H9 (cell line): ENCODE data around the gene LYST. TPM values are rescaled to one million over a fixed set of nuclear protein-coding genes. Genes with fewer than 3 reads are reported as not detected.

Experiments
- DNase-seq: peaks from one replicate; pipeline ENCODE4 v3.0.0-alpha.2; 2017
- H2AFZ ChIP-seq: one replicate; pipeline ENCODE4 v1.6.1; 2013; ENCODE audit warnings: mild to moderate bottlenecking, low read length, control low read depth, moderate library complexity
- H2AK5ac ChIP-seq: 2 replicates; pipeline ENCODE4 v1.6.1; 2013; ENCODE audit warnings: low read length, control low read depth, mixed read lengths; ENCODE audit not compliant: insufficient read length
- H2BK120ac ChIP-seq: one replicate; pipeline ENCODE4 v1.6.1; 2013; ENCODE audit warnings: low read depth, mild to moderate bottlenecking, low read length, control low read depth, inconsistent platforms; ENCODE audit not compliant: poor library complexity, severe bottlenecking
- H2BK12ac ChIP-seq: 2 replicates; pipeline ENCODE4 v1.6.1; 2013; ENCODE audit warnings: low read length, control low read depth, mixed read lengths, low read depth; ENCODE audit not compliant: insufficient read length
- H2BK15ac ChIP-seq: 2 replicates; pipeline ENCODE4 v1.6.1; 2013; ENCODE audit warnings: low read depth, low read length, control low read depth
- H2BK20ac ChIP-seq: one replicate; pipeline ENCODE4 v1.6.1; 2013; ENCODE audit warnings: low read depth, mild to moderate bottlenecking, low read length, control low read depth, inconsistent platforms; ENCODE audit not compliant: poor library complexity, severe bottlenecking
- H2BK5ac ChIP-seq: 2 replicates; pipeline ENCODE4 v1.6.1; 2013; ENCODE audit warnings: low read length, control low read depth, mixed read lengths; ENCODE audit not compliant: insufficient read length
- H3K14ac ChIP-seq: 2 replicates; pipeline ENCODE4 v1.6.1; 2013; ENCODE audit warnings: low read length, control low read depth; ENCODE audit not compliant: insufficient read depth
- H3K18ac ChIP-seq: 2 replicates; pipeline ENCODE4 v1.6.1; 2013; ENCODE audit warnings: low read depth, mild to moderate bottlenecking, mixed read lengths, low read length, control low read depth; ENCODE audit not compliant: insufficient read length
- H3K23ac ChIP-seq: 2 replicates; pipeline ENCODE4 v1.6.1; 2013; ENCODE audit warnings: low read length, control low read depth, mixed read lengths, low read depth; ENCODE audit not compliant: insufficient read length
- H3K23me2 ChIP-seq: 2 replicates; pipeline ENCODE4 v1.6.1; 2013; ENCODE audit warnings: low read depth, mild to moderate bottlenecking, mixed read lengths, low read length, control low read depth; ENCODE audit not compliant: insufficient read length, poor library complexity, severe bottlenecking
- H3K27ac ChIP-seq: 2 replicates; pipeline ENCODE4 v1.5.1; 2013; ENCODE audit warnings: low read length, control low read depth, mixed read lengths, low read depth; ENCODE audit not compliant: insufficient read length
- H3K27me3 ChIP-seq: 2 replicates; pipeline ENCODE4 v1.6.1; 2013; ENCODE audit warnings: low read length, control low read depth, inconsistent platforms; ENCODE audit not compliant: insufficient read depth
- H3K4ac ChIP-seq: 2 replicates; pipeline ENCODE4 v1.6.1; 2013; ENCODE audit warnings: low read depth, mild to moderate bottlenecking, control low read depth, inconsistent platforms, low read length, moderate library complexity
- H3K4me1 ChIP-seq: 2 replicates; pipeline ENCODE4 v1.6.1; 2013; ENCODE audit warnings: low read length, control low read depth, inconsistent platforms; ENCODE audit not compliant: insufficient read depth
- H3K4me2 ChIP-seq: 2 replicates; pipeline ENCODE4 v1.6.1; 2013; ENCODE audit warnings: low read length, control low read depth, mixed read lengths; ENCODE audit not compliant: insufficient read length, insufficient read depth
- H3K56ac ChIP-seq: 2 replicates; pipeline ENCODE4 v1.6.1; 2013; ENCODE audit warnings: low read depth, mild to moderate bottlenecking, mixed read lengths, low read length, control low read depth; ENCODE audit not compliant: insufficient read length
- H3K79me1 ChIP-seq: 2 replicates; pipeline ENCODE4 v1.6.1; 2013; ENCODE audit warnings: low read depth, mild to moderate bottlenecking, moderate library complexity, low read length, control low read depth, inconsistent platforms; ENCODE audit not compliant: insufficient read depth, poor library complexity, severe bottlenecking
- H3K79me2 ChIP-seq: 2 replicates; pipeline ENCODE4 v1.6.1; 2013; ENCODE audit warnings: low read length, control low read depth, inconsistent platforms; ENCODE audit not compliant: insufficient read depth
- H3K9ac ChIP-seq: 2 replicates; pipeline ENCODE4 v1.6.1; 2013; ENCODE audit warnings: low read length, control low read depth, mixed read lengths; ENCODE audit not compliant: insufficient read length; ENCODE audit errors: extremely low read depth
- H3K9me3 ChIP-seq: one replicate; pipeline ENCODE4 v1.6.1; 2013; ENCODE audit warnings: low read depth, low read length, inconsistent platforms; ENCODE audit not compliant: control insufficient read depth
- H3T11ph ChIP-seq: one replicate; pipeline ENCODE4 v1.6.1; 2013; ENCODE audit warnings: mild to moderate bottlenecking, low read length, control low read depth, inconsistent platforms
- H4K20me1 ChIP-seq: one replicate; pipeline ENCODE4 v1.6.1; 2013; ENCODE audit not compliant: control insufficient read depth, insufficient read length, insufficient read depth
- H4K5ac ChIP-seq: 2 replicates; pipeline ENCODE4 v1.6.1; 2013; ENCODE audit warnings: low read depth, mild to moderate bottlenecking, mixed read lengths, low read length, control low read depth; ENCODE audit not compliant: insufficient read length
- H4K8ac ChIP-seq: replicated peaks from 2 replicates; pipeline ENCODE4 v1.6.1; 2013; ENCODE audit warnings: low read length, control low read depth, mixed read lengths, low read depth; ENCODE audit not compliant: insufficient read length
- H4K91ac ChIP-seq: 2 replicates; pipeline ENCODE4 v1.6.1; 2013; ENCODE audit warnings: low read depth, mild to moderate bottlenecking, moderate library complexity, mixed read lengths, low read length, control low read depth; ENCODE audit not compliant: insufficient read length
- H3K27ac Mint-ChIP-seq, 3 experiments: 2 replicates in 2 of 3; 3 replicates in 1 of 3; pipeline ENCODE4 v1.8.0; 2020 to 2021; ENCODE audit warnings: mixed read lengths in 3 of 3, mild to moderate bottlenecking in 1 of 3, moderate library complexity in 1 of 3
- H3K27me3 Mint-ChIP-seq: 2 replicates; pipeline ENCODE4 v1.8.0; 2021; ENCODE audit warnings: low read depth, mild to moderate bottlenecking, moderate library complexity, mixed read lengths
- H3K36me3 Mint-ChIP-seq, 3 experiments: 2 replicates in 2 of 3; 3 replicates in 1 of 3; pipeline ENCODE4 v1.8.0; 2020 to 2021; ENCODE audit warnings: low read depth in 3 of 3, mixed read lengths in 3 of 3; ENCODE audit not compliant: insufficient read depth in 1 of 3
- H3K4me1 Mint-ChIP-seq, 2 experiments: 2 replicates each; pipeline ENCODE4 v1.8.0; 2020; ENCODE audit warnings: mixed read lengths in 2 of 2
- H3K4me3 Mint-ChIP-seq, 2 experiments: 2 replicates in 1 of 2; 3 replicates in 1 of 2; pipeline ENCODE4 v1.8.0; 2020 to 2021; ENCODE audit warnings: mild to moderate bottlenecking in 2 of 2, mixed read lengths in 2 of 2, moderate library complexity in 1 of 2
- H3K9me3 Mint-ChIP-seq, 2 experiments: 2 replicates in 1 of 2; 3 replicates in 1 of 2; pipeline ENCODE4 v1.8.0; 2020; ENCODE audit warnings: mild to moderate bottlenecking in 2 of 2, mixed read lengths in 2 of 2, moderate library complexity in 1 of 2
- CTCF ChIP-seq: fragments of 200-600 bp; sonication (generic); conservative IDR thresholded peaks from 3 replicates; pipeline ENCODE4 v1.8.0; 2021; ENCODE audit warnings: antibody characterized with exemption, mild to moderate bottlenecking
- WGBS: extraction: QIAGEN DNeasy Blood & Tissue Kit; methylation state at CpG from one replicate; pipeline ENCODE4 v1.1.7; 2013; ENCODE audit warnings: missing lambda C conversion rate, low lambda C conversion rate, mixed read lengths; ENCODE audit not compliant: insufficient read length; ENCODE audit errors: extremely low coverage; 5-methylcytosine and 5-hydroxymethylcytosine counted together
- total RNA-seq: library from RNA; stranded (reverse); gene quantifications from 2 replicates; pipeline ENCODE4 v1.2.1, GENCODE V29; 2021

LYST gene
- total RNA-seq, 1 experiment from 2014 or later, result 0.13 TPM

DNA sequence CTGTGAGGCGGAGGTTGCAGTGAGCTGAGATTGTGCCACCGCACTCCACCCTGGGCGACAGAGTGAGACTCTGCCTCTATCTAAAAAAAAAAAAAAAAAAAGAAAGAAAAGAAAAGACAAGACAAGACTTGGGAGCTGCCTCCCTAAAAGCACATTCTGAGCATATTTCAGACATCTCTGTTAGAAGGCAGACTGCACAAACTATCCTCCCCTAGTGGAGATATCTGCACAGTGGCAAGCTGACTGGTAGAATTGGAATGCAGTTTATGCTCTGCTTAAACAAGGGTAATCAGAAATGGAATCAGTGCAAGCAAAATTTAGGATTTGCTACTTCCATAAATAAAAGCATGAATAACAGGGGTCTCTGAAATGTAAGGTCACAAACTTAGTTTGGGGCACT is 248.9 kb downstream of the LYST start:
- Histone ChIP-seq H3K79me1 (no peaks in the 10 kb centered on the region), H4K8ac (no peak overlapping the region), H3K23me2 (no peaks in the 10 kb centered on the region), H3T11ph (no peak overlapping the region), H3K4me1 (no peaks in the 10 kb centered on the region; the same call in 1 of the 2 replicates), H3K14ac (no peak overlapping the region), H2BK120ac (no peak overlapping the region), H3K56ac (no peak overlapping the region), H2BK15ac (no peak overlapping the region), H2BK20ac (no peak overlapping the region), H3K18ac (no peak overlapping the region), H2BK12ac (no peak overlapping the region), H2AFZ (no peak overlapping the region), H3K9ac (no peak overlapping the region), H3K4me2 (no peak overlapping the region), H4K20me1 (no peaks in the 10 kb centered on the region), H3K79me2 (0 out of 2 replicates have a peak, but pooled peaks cover 1% of the 10 kb centered on the region), H2AK5ac (no peak overlapping the region), H4K5ac (no peak overlapping the region), H2BK5ac (no peak overlapping the region), H3K4ac (no peak overlapping the region), H3K27me3 (no peaks in the 10 kb centered on the region), H3K9me3 (no peaks in the 10 kb centered on the region), H3K27ac (no peak overlapping the region), H3K23ac (no peak overlapping the region), H4K91ac (no peak overlapping the region)
- Mint-ChIP-seq H3K4me3 (no peak overlapping the region), H3K36me3 (peaks cover 0 to 14% (median 7%) of the 10 kb centered on the region in 3 experiments; a peak in 4 of 7 replicates), H3K9me3 (no peaks in the 10 kb centered on the region), H3K27me3 (no peaks in the 10 kb centered on the region), H3K4me1 (peaks cover 4 to 10% of the 10 kb centered on the region in 2 experiments; a peak in 2 of 4 replicates), H3K27ac (no peak overlapping the region)
- no peak for DNase-seq
- WGBS, result no CpG with 5 or more reads among the region's 3 CpGs
- TF ChIP-seq CTCF, result no peak
